Measurements from ENCODE around the gene KSR1. TPM values are rescaled to one million over a fixed set of nuclear protein-coding genes. Genes with fewer than 3 reads are reported as not detected.

KSR1 gene
- total and polyA plus RNA-seq, 10 of the 15 experiments (the other 5 are each of a cell fraction or from before 2014, with no cell fraction given) = 0.97 to 66.6 (median 22.9) TPM

DNA sequence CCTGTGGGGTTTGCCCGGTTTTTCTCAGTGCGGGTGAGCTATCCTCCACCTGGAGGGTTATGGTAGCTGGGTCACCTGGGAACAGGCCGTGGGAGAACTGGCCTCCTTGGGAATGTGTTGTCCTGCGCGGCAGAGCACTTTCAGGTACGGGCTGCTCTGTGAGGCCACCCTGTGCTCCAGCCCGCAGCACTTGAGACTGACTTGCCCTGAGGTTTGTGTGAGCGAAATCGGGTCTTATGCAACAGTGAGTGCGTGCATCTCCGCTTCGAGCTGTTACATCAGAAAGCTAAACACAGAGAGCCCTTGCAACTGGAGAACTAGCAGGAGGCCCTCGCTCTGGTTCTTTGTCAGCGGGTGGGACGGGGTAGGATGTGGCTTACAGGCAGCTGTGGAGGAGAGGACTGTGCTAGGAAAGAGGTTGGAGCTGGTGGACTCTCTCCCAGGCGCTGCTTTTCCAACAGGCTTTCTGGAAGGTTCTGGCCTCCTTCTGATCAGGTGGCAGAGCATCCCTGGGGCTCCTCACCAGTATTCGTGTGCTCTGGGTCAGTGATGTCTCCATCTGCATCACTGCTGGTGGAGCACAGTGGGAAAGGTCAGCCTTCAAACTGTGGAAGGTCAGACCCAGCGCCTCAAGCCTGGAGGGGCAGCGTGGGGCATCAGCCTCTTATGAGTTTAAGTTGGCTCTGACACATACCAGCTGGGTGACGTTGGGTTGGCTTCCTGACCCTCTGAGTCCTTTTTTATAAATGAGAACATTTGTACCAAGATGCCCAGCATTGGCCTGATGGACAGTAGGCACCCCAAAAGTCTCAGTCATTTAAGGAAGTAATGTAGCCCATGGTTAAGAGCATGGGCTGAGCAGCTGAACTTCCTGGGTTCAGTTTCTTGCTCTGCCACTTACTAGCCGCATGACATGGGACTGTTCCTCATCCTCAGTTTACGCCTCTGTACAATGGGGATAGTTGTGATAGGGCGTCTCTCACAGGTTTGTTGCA, 76.3 kb downstream of the KSR1 start:
- Histone ChIP-seq H3K9me3 (replicated peaks; ENCODE audit: control insufficient read depth, insufficient read depth, low read length) (no peaks in the 10 kb centered on the region), H3K4me3 (no peak overlapping the region), H2AFZ (ENCODE audit: control insufficient read depth, low read depth, low read length) (no peak overlapping the region), H4K20me1 (ENCODE audit: control insufficient read depth, insufficient read depth) (peaks cover 5% of the 10 kb centered on the region; the same call in 1 of the 2 replicates), H3K36me3 (ENCODE audit: control insufficient read depth in 2 of 2, insufficient read depth in 2 of 2, low read length in 1 of 2) (no peaks in the 10 kb centered on the region; a peak in 2 of 4 replicates), H3K4me2 (ENCODE audit: control insufficient read depth, insufficient read depth) (no peak overlapping the region), H3K9ac (ENCODE audit: control insufficient read depth, insufficient read depth, low read length) (no peak overlapping the region), H3K27me3 (replicated peaks in 1 of 2; ENCODE audit: control insufficient read depth in 2 of 2, insufficient read depth in 2 of 2, low read length in 1 of 2) (no peaks in the 10 kb centered on the region), H3K4me1 (ENCODE audit: control insufficient read depth, insufficient read depth, low read length) (peaks cover 8% of the 10 kb centered on the region), H3K79me2 (ENCODE audit: control insufficient read depth, insufficient read depth, low read length) (peaks cover 24% of the 10 kb centered on the region), H3K27ac (ENCODE audit: control insufficient read depth, insufficient read depth) (no peak overlapping the region)
- 88% methylated on average over 23 of the region's 23 CpGs for WGBS (ENCODE audit: insufficient coverage, insufficient replicate concordance, low lambda C conversion rate, missing lambda C conversion rate)
- BruUV-seq (replicated peaks) = no TSS peak
- TF ChIP-seq NFYB (IDR thresholded peaks at IDR 0.05; ENCODE audit: insufficient read depth, low read depth, low read length) (no peak), CHD4 (IDR thresholded peaks at IDR 0.05) (no peak), STAT1 (conservative IDR thresholded peaks at IDR 0.05) (no peak), KLF5 (IDR thresholded peaks at IDR 0.05; ENCODE audit: partially characterized antibody) (no peak), SRF (IDR thresholded peaks at IDR 0.05; ENCODE audit: low read depth in 2 of 2, low read length in 2 of 2) (no peak), POLR2AphosphoS2 (IDR thresholded peaks at IDR 0.05; ENCODE audit: low read depth, low read length) (no peak)
- TF ChIP-seq, protein P1, sequence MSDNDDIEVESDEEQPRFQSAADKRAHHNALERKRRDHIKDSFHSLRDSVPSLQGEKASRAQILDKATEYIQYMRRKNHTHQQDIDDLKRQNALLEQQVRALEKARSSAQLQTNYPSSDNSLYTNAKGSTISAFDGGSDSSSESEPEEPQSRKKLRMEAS (IDR thresholded peaks at IDR 0.05; ENCODE audit: low read depth, low read length) = no peak
- TF ChIP-seq, protein P2, sequence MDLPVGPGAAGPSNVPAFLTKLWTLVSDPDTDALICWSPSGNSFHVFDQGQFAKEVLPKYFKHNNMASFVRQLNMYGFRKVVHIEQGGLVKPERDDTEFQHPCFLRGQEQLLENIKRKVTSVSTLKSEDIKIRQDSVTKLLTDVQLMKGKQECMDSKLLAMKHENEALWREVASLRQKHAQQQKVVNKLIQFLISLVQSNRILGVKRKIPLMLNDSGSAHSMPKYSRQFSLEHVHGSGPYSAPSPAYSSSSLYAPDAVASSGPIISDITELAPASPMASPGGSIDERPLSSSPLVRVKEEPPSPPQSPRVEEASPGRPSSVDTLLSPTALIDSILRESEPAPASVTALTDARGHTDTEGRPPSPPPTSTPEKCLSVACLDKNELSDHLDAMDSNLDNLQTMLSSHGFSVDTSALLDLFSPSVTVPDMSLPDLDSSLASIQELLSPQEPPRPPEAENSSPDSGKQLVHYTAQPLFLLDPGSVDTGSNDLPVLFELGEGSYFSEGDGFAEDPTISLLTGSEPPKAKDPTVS (IDR thresholded peaks at IDR 0.05; ENCODE audit: low read depth, low read length) = no peak
- TF ChIP-seq, protein P3, sequence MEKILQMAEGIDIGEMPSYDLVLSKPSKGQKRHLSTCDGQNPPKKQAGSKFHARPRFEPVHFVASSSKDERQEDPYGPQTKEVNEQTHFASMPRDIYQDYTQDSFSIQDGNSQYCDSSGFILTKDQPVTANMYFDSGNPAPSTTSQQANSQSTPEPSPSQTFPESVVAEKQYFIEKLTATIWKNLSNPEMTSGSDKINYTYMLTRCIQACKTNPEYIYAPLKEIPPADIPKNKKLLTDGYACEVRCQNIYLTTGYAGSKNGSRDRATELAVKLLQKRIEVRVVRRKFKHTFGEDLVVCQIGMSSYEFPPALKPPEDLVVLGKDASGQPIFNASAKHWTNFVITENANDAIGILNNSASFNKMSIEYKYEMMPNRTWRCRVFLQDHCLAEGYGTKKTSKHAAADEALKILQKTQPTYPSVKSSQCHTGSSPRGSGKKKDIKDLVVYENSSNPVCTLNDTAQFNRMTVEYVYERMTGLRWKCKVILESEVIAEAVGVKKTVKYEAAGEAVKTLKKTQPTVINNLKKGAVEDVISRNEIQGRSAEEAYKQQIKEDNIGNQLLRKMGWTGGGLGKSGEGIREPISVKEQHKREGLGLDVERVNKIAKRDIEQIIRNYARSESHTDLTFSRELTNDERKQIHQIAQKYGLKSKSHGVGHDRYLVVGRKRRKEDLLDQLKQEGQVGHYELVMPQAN (conservative IDR thresholded peaks at IDR 0.05) = no peak
- in situ Hi-C loops (cut with MboI) (no loop called here), intact Hi-C loops (cut with micrococcal nuclease; ENCODE audit: unreplicated experiment) (no loop called here)
- POLR2A ChIA-PET = interaction anchor here (1.5 to 1.9 kb wide), 2 partner anchors 36 to 74 kb away, joined by 3 to 6 read pairs; no protein-coding TSS in a partner anchor
- no peak for ATAC-seq
- CTCF ChIA-PET = interaction anchor here (0.7 to 2.1 kb wide), 5 partner anchors 8 to 358 kb away, joined by 3 to 9 read pairs (median 4); no protein-coding TSS in a partner anchor
- RAD21 ChIA-PET (ENCODE audit: unreplicated experiment) = interaction anchor here (1.1 to 1.7 kb wide), 4 partner anchors 8 to 66 kb away, joined by 3 to 16 read pairs (median 6); no protein-coding TSS in a partner anchor
- DNase-seq (ENCODE audit: low read depth, low spot score) = no peak
- SMC1A ChIA-PET (ENCODE audit: uncharacterized antibody, unreplicated experiment) = interaction anchor here (1.0 to 3.0 kb wide), 4 partner anchors 10 to 67 kb away, joined by 3 to 8 read pairs (median 4); no protein-coding TSS in a partner anchor
- no peak for FAIRE-seq

Data from GM12878 (cell line).